A673 (cell line): ENCODE data around the gene INHBB. TPM values are rescaled to one million over a fixed set of nuclear protein-coding genes. Genes with fewer than 3 reads are reported as not detected.

ENCODE experiments used
- BruUV-seq: library from RNA; stranded (reverse); fragments of 400-500 nt; replicated peaks from 2 replicates; lab custom pipeline; 2021; lab: Mats Ljungman, UMichigan
- CTCF ChIA-PET: fragments of 300-600 bp; sonication (Branson Sonifier 250); formaldehyde crosslinking; loops from one replicate; lab custom pipeline; 2022; ENCODE audit warnings: antibody characterized with exemption; lab: Charles Lee
- POLR2A ChIA-PET: fragments of 300-600 bp; sonication (Branson Sonifier 250); formaldehyde crosslinking; loops from one replicate; lab custom pipeline; 2022; ENCODE audit warnings: antibody characterized with exemption; ENCODE audit not compliant: low non-redundant PET; lab: Charles Lee
- DNase-seq: peaks from one replicate; pipeline ENCODE4 v3.0.0-alpha.2; 2015; ENCODE audit warnings: low spot score
- H3K27ac ChIP-seq: fragments of 200-600 bp; sonication (generic); 2 replicates; pipeline ENCODE4 v1.5.1; 2016; ENCODE audit warnings: mixed run types, low read depth, mild to moderate bottlenecking, mixed read lengths, antibody characterized with exemption, low read length; ENCODE audit not compliant: poor library complexity, severe bottlenecking
- H3K27me3 ChIP-seq: fragments of 200-600 bp; sonication (generic); replicated peaks from 2 replicates; pipeline ENCODE4 v1.6.1; 2017; ENCODE audit warnings: mixed run types, low read depth, mild to moderate bottlenecking, mixed read lengths, antibody characterized with exemption, low read length; ENCODE audit not compliant: insufficient read depth, poor library complexity
- H3K36me3 ChIP-seq: fragments of 200-600 bp; sonication (generic); 2 replicates; pipeline ENCODE4 v1.6.1; 2016; ENCODE audit warnings: mixed run types, mild to moderate bottlenecking, mixed read lengths, antibody characterized with exemption, low read length; ENCODE audit not compliant: insufficient read depth, poor library complexity, severe bottlenecking
- H3K4me1 ChIP-seq: fragments of 200-600 bp; sonication (generic); 2 replicates; pipeline ENCODE4 v1.6.1; 2017; ENCODE audit warnings: mixed run types, mild to moderate bottlenecking, mixed read lengths, antibody characterized with exemption, low read length; ENCODE audit not compliant: insufficient read depth, poor library complexity, severe bottlenecking
- H3K4me3 ChIP-seq: fragments of 200-600 bp; sonication (generic); 2 replicates; pipeline ENCODE4 v1.5.1; 2016; ENCODE audit warnings: low read depth, mixed run types, mild to moderate bottlenecking, mixed read lengths, low read length; ENCODE audit not compliant: poor library complexity, severe bottlenecking
- H3K9me3 ChIP-seq: fragments of 200-600 bp; sonication (generic); 2 replicates; pipeline ENCODE4 v1.6.1; 2016; ENCODE audit warnings: mixed run types, low read depth, mild to moderate bottlenecking, mixed read lengths, antibody characterized with exemption, low read length; ENCODE audit not compliant: poor library complexity, severe bottlenecking
- CTCF ChIP-seq: fragments of 300-800, 200-600 bp; sonication (generic); conservative IDR thresholded peaks from 2 replicates; pipeline ENCODE4 v1.5.1; 2017; ENCODE audit warnings: low read depth, mild to moderate bottlenecking, antibody characterized with exemption, low read length, moderate library complexity, mixed read lengths
- EZH2 ChIP-seq: fragments of 200-600 bp; sonication (generic); IDR thresholded peaks from 2 replicates; pipeline ENCODE4 v1.6.1; 2017; ENCODE audit warnings: borderline replicate concordance, low read depth, mild to moderate bottlenecking, mixed read lengths, antibody characterized with exemption, low read length; ENCODE audit not compliant: poor library complexity, severe bottlenecking
- intact Hi-C: fragments of 100-400 bp; cut with micrococcal nuclease; formaldehyde crosslinking; loops from one replicate; pipeline ENCODE4 v1.10.0; 2022; ENCODE audit not compliant: unreplicated experiment
- total RNA-seq: library from RNA; stranded (reverse); gene quantifications from 2 replicates; pipeline ENCODE4 v1.2.3, GENCODE V29; 2021

INHBB gene
- total RNA-seq, 1 experiment from 2014 or later: 0.09 TPM

GRCh38 chr2:120376679-120377640 is 31.0 kb downstream of the INHBB start:
- no peak for DNase-seq
- Histone ChIP-seq H3K27ac (no peak overlapping the region), H3K4me3 (no peak overlapping the region), H3K27me3 (no peaks in the 10 kb centered on the region), H3K4me1 (no peaks in the 10 kb centered on the region), H3K36me3 (no peaks in the 10 kb centered on the region), H3K9me3 (no peaks in the 10 kb centered on the region)
- TF ChIP-seq EZH2 (no peak), CTCF (no peak)
- intact Hi-C loops: no loop called here
- ChIA-PET POLR2A (no interaction called here), CTCF (no interaction called here)
- no TSS peak for BruUV-seq

GRCh38 chr2:120378605-120379004 is 32.7 kb downstream of the INHBB start:
- TF ChIP-seq EZH2: no peak
- no peak for TF ChIP-seq CTCF
- Histone ChIP-seq H3K27ac (no peak overlapping the region), H3K27me3 (no peaks in the 10 kb centered on the region), H3K4me1 (no peaks in the 10 kb centered on the region), H3K36me3 (no peaks in the 10 kb centered on the region), H3K4me3 (no peak overlapping the region), H3K9me3 (no peaks in the 10 kb centered on the region)
- ChIA-PET POLR2A (no interaction called here), CTCF (no interaction called here)
- DNase-seq: no peak
- no TSS peak for BruUV-seq
- intact Hi-C loops: no loop called here

GRCh38 chr2:120379916-120380893 is 34.3 kb downstream of the INHBB start:
- BruUV-seq: no TSS peak
- TF ChIP-seq EZH2 (no peak), CTCF (no peak)
- CTCF ChIA-PET: no interaction called here
- Histone ChIP-seq H3K4me3 (no peak overlapping the region), H3K36me3 (no peaks in the 10 kb centered on the region), H3K27ac (no peak overlapping the region), H3K9me3 (no peaks in the 10 kb centered on the region), H3K27me3 (no peaks in the 10 kb centered on the region), H3K4me1 (peaks cover 2% of the 10 kb centered on the region)
- POLR2A ChIA-PET: no interaction called here
- intact Hi-C loops: no loop called here
- DNase-seq: no peak
